Measurements from ENCODE around the gene PALMD. TPM values are rescaled to one million over a fixed set of nuclear protein-coding genes. Genes with fewer than 3 reads are reported as not detected.

PALMD gene
- polyA plus RNA-seq, 2 of the 4 experiments (the other 2 are of a cell fraction): 0.92 to 3.1 TPM

GRCh38 chr1:99642053-99642452 is 3.9 kb upstream of the PALMD start:
- ATAC-seq: no peak
- ChIA-PET CTCF (no interaction called here), POLR2A (no interaction called here)
- WGBS (ENCODE audit: missing lambda C conversion rate): 77% methylated on average over 7 of the region's 7 CpGs
- FAIRE-seq: no peak
- H3K4me3 ChIP-seq: no peak overlapping the region
- TF ChIP-seq CBX2 (IDR thresholded peaks at IDR 0.05; ENCODE audit: borderline replicate concordance, low read depth): no peak
- TF ChIP-seq ATOH8 (CRISPR knock-in tag; IDR thresholded peaks at IDR 0.05; ENCODE audit: low read depth): no peak
- no peak for TF ChIP-seq FOXS1 (CRISPR knock-in tag; IDR thresholded peaks at IDR 0.05)
- no peak for TF ChIP-seq NR3C1 (IDR thresholded peaks at IDR 0.05)
- TF ChIP-seq RARB (CRISPR knock-in tag; IDR thresholded peaks at IDR 0.05): no peak
- no peak for TF ChIP-seq REST (IDR thresholded peaks at IDR 0.05)
- no peak for TF ChIP-seq USF2 (IDR thresholded peaks at IDR 0.05)
- no peak for TF ChIP-seq KDM5A (IDR thresholded peaks at IDR 0.05)
- no peak for TF ChIP-seq TFCP2L1 (CRISPR knock-in tag; IDR thresholded peaks at IDR 0.05)
- no peak for TF ChIP-seq POLR2A (IDR thresholded peaks at IDR 0.05; ENCODE audit: low read length)
- TF ChIP-seq HOXA7 (CRISPR knock-in tag; IDR thresholded peaks at IDR 0.05): no peak
- TF ChIP-seq ZC3H11A (IDR thresholded peaks at IDR 0.05): no peak
- no peak for TF ChIP-seq TP53 (CRISPR knock-in tag; IDR thresholded peaks at IDR 0.05)
- no peak for TF ChIP-seq PHF8 (IDR thresholded peaks at IDR 0.05; ENCODE audit: borderline replicate concordance, low read depth)
- TF ChIP-seq HES2 (IDR thresholded peaks at IDR 0.05): no peak
- no peak for TF ChIP-seq FOSL2 (IDR thresholded peaks at IDR 0.05)
- TF ChIP-seq FOSL2 (CRISPR knock-in tag; IDR thresholded peaks at IDR 0.05): no peak
- no peak for TF ChIP-seq RCOR1 (IDR thresholded peaks at IDR 0.05; ENCODE audit: low read depth, low read length)
- TF ChIP-seq CBX8 (IDR thresholded peaks at IDR 0.05): no peak
- no peak for TF ChIP-seq EHMT2 (IDR thresholded peaks at IDR 0.05; ENCODE audit: low read depth)
- no peak for TF ChIP-seq RAD21 (conservative IDR thresholded peaks at IDR 0.05 in 1 of 2, IDR thresholded peaks at IDR 0.05 in 1 of 2)
- H3K4me2 ChIP-seq: no peak overlapping the region
- no peak overlapping the region for H3K27ac ChIP-seq
- no peaks in the 10 kb centered on the region for H3K9me3 ChIP-seq
- H3K4me1 ChIP-seq: peaks cover 24% of the 10 kb centered on the region
- no peak for DNase-seq (ENCODE audit: low read depth in 1 of 2, low spot score in 1 of 2)

- ChIA-PET POLR2A (no interaction called here), CTCF (no interaction called here)
- Histone ChIP-seq H3K4me1 (peaks cover 32% of the 10 kb centered on the region), H3K27ac (0 out of 6 replicates have a peak overlapping the region, but pooled peaks of 1 of the 2 experiments have one; percentile 26), H3K9me3 (no peaks in the 10 kb centered on the region), H3K4me3 (no peak overlapping the region), H3K4me2 (no peak overlapping the region)
- FAIRE-seq (no peak), ATAC-seq (no peak), DNase-seq (ENCODE audit: low read depth in 1 of 2, low spot score in 1 of 2) (no peak)
- WGBS (ENCODE audit: missing lambda C conversion rate): 70% methylated on average over 1 of the region's 1 CpG
- TF ChIP-seq CEBPB (IDR thresholded peaks at IDR 0.05): no peak
- no peak for TF ChIP-seq ZNF302 (CRISPR knock-in tag; IDR thresholded peaks at IDR 0.05)
- TF ChIP-seq HOXB13 (CRISPR knock-in tag; IDR thresholded peaks at IDR 0.05; ENCODE audit: low read depth): no peak
- TF ChIP-seq JUN (IDR thresholded peaks at IDR 0.05): no peak
- no peak for TF ChIP-seq SMC3 (IDR thresholded peaks at IDR 0.05)
- TF ChIP-seq CBX2 (IDR thresholded peaks at IDR 0.05; ENCODE audit: borderline replicate concordance, low read depth): no peak
- no peak for TF ChIP-seq POLR2AphosphoS2 (conservative IDR thresholded peaks at IDR 0.05; ENCODE audit: low read length)
- TF ChIP-seq BCL3 (IDR thresholded peaks at IDR 0.05): no peak
- no peak for TF ChIP-seq HOXA7 (CRISPR knock-in tag; IDR thresholded peaks at IDR 0.05)
- no peak for TF ChIP-seq KDM5A (IDR thresholded peaks at IDR 0.05)
- TF ChIP-seq ZFP36 (IDR thresholded peaks at IDR 0.05; ENCODE audit: borderline replicate concordance, partially characterized antibody): no peak
- TF ChIP-seq E2F6 (IDR thresholded peaks at IDR 0.05; ENCODE audit: borderline replicate concordance, low read depth): no peak
Measured at GRCh38 chr1:99643021-99643779, 2.7 kb upstream of the PALMD start.

All from A549 (cell line).